HepG2 (cell line): ENCODE measurements around the gene COLGALT1. TPM values are rescaled to one million over a fixed set of nuclear protein-coding genes. Genes with fewer than 3 reads are reported as not detected.
A peak's percentile ranks its signal among the peaks of the same experiment; 100 is the strongest.

Source experiments
- ATAC-seq: fragments of 200-7000 bp; cut with Tn5 transposase; 3 replicates; pipeline ENCODE4 v1.9.1; 2020; ENCODE audit warnings: mild to moderate bottlenecking, moderate library complexity
- BruUV-seq: library from RNA; stranded (reverse); fragments of 400-500 nt; replicated peaks from 2 replicates; lab custom pipeline; 2021; lab: Mats Ljungman, UMichigan
- CTCF ChIA-PET: fragments of 300-600 bp; formaldehyde crosslinking; extraction: SDS; loops from one replicate; lab custom pipeline; 2021; ENCODE audit warnings: low total read pairs, inconsistent platforms, low intra/inter-chr PET ratio; lab: Yijun Ruan, JAX
- POLR2A ChIA-PET: fragments of 350-600 bp; sonication (Branson Sonifier 250); formaldehyde crosslinking; loops from one replicate; lab custom pipeline; 2020; ENCODE audit warnings: antibody characterized with exemption, inconsistent platforms; lab: Yijun Ruan, JAX
- DNase-seq: peaks from one replicate; pipeline ENCODE4 v3.0.0-alpha.2; 2015; ENCODE audit warnings: low spot score
- FAIRE-seq: peaks from 3 replicates; lab custom pipeline; 2011; peaks lifted over from hg19 to GRCh38; lab: Jason Lieb, UNC
- H2AFZ ChIP-seq: one replicate; pipeline ENCODE4 v1.6.1; 2011; ENCODE audit warnings: low read length, inconsistent platforms
- H3K27ac ChIP-seq: fragments of 300-600 bp; 3 replicates; pipeline ENCODE4 v1.8.0; 2011; ENCODE audit warnings: mixed run types, mild to moderate bottlenecking, mixed read lengths, low read length, inconsistent platforms; ENCODE audit not compliant: insufficient read depth; ENCODE audit errors: extremely low read length
- H3K27me3 ChIP-seq, 2 experiments: fragments of 200-600 bp in 1 of 2; 2 replicates in 1 of 2; 3 replicates in 1 of 2; pipeline versions ENCODE4 v1.6.0 to v1.8.0; 2011; ENCODE audit warnings: low read length in 2 of 2, mild to moderate bottlenecking in 2 of 2, moderate library complexity in 2 of 2, inconsistent platforms in 1 of 2; ENCODE audit not compliant: insufficient read depth in 2 of 2, control insufficient read depth in 1 of 2
- H3K36me3 ChIP-seq, 2 experiments: fragments of 200-600 bp in 1 of 2; replicated peaks in 1 of 2; 2 replicates in 1 of 2; 3 replicates in 1 of 2; pipeline versions ENCODE4 v1.5.1 to v1.8.0; 2011; ENCODE audit warnings: low read length in 2 of 2, inconsistent platforms in 1 of 2; ENCODE audit not compliant: insufficient read depth in 2 of 2, control insufficient read depth in 1 of 2
- H3K4me1 ChIP-seq: 2 replicates; pipeline ENCODE4 v1.5.1; 2012; ENCODE audit warnings: low read length, inconsistent platforms; ENCODE audit not compliant: insufficient read depth
- H3K4me2 ChIP-seq: 2 replicates; pipeline ENCODE4 v1.6.0; 2011; ENCODE audit warnings: low read depth, low read length, inconsistent platforms
- H3K4me3 ChIP-seq, 3 experiments: fragments of 200-600 bp in 1 of 3; sonication (generic), shearing (Covaris generic) in 1 of 3; replicated peaks in 1 of 3; 2 replicates each; pipeline ENCODE4 v1.5.1; 2011 to 2016; ENCODE audit warnings: low read length in 3 of 3, inconsistent platforms in 2 of 3, low read depth in 2 of 3, mild to moderate bottlenecking in 2 of 3, control low read depth in 1 of 3, mixed read lengths in 1 of 3; ENCODE audit not compliant: insufficient read depth in 1 of 3
- H3K79me2 ChIP-seq: one replicate; pipeline ENCODE4 v1.6.1; 2011; ENCODE audit warnings: low read length, inconsistent platforms; ENCODE audit not compliant: insufficient read depth
- H3K9ac ChIP-seq: 2 replicates; pipeline ENCODE4 v1.6.0; 2011; ENCODE audit warnings: mild to moderate bottlenecking, low read depth, low read length, inconsistent platforms; ENCODE audit not compliant: insufficient read depth
- H3K9me3 ChIP-seq: 2 replicates; pipeline ENCODE4 v1.5.1; 2012; ENCODE audit warnings: mild to moderate bottlenecking, low read length
- H4K20me1 ChIP-seq: 2 replicates; pipeline ENCODE4 v1.6.0; 2011; ENCODE audit warnings: inconsistent platforms, mild to moderate bottlenecking, low read length, moderate library complexity; ENCODE audit not compliant: insufficient read depth
- BORCS8-MEF2B ChIP-seq: sonication (generic); formaldehyde crosslinking; IDR thresholded peaks from 2 replicates; pipeline ENCODE4 v1.8.0; 2022; ENCODE audit warnings: mild to moderate bottlenecking, missing genetic modification reagents
- MIER2 ChIP-seq: IDR thresholded peaks from 2 replicates; pipeline ENCODE4 v1.6.1; 2016; ENCODE audit warnings: missing biosample characterization, missing genetic modification reagents
- MLLT10 ChIP-seq: sonication (generic); formaldehyde crosslinking; IDR thresholded peaks from 2 replicates; pipeline ENCODE4 v1.4.0; 2020; ENCODE audit warnings: missing genetic modification reagents
- RFX5 ChIP-seq: IDR thresholded peaks from 2 replicates; pipeline ENCODE4 v1.6.1; 2011; ENCODE audit warnings: low read depth, low read length, improper control_type of control experiment
- SAFB2 ChIP-seq: sonication (generic); formaldehyde crosslinking; IDR thresholded peaks from 2 replicates; pipeline ENCODE4 v1.5.1; 2020; ENCODE audit warnings: missing genetic modification reagents, low read depth, mild to moderate bottlenecking, borderline replicate concordance
- YEATS4 ChIP-seq: sonication (generic); formaldehyde crosslinking; IDR thresholded peaks from 2 replicates; pipeline ENCODE4 v1.4.0; 2020; ENCODE audit warnings: missing genetic modification reagents, borderline replicate concordance
- ZNF136 ChIP-seq: sonication (generic); formaldehyde crosslinking; IDR thresholded peaks from 2 replicates; pipeline ENCODE4 v1.8.1; 2022; ENCODE audit warnings: low read depth, mild to moderate bottlenecking, moderate library complexity, missing genetic modification reagents
- ZNF20 ChIP-seq: sonication (generic); formaldehyde crosslinking; IDR thresholded peaks from 2 replicates; pipeline ENCODE4 v1.4.0; 2020; ENCODE audit warnings: mild to moderate bottlenecking, moderate library complexity, missing genetic modification reagents
- ZNF282 ChIP-seq: fragments of 450-650 bp; IDR thresholded peaks from 2 replicates; pipeline ENCODE4 v1.6.1; 2018; ENCODE audit not compliant: partially characterized antibody
- ZNF329 ChIP-seq: sonication (generic); formaldehyde crosslinking; IDR thresholded peaks from 2 replicates; pipeline ENCODE4 v1.9.0; 2021; ENCODE audit warnings: low read depth, mild to moderate bottlenecking, missing genetic modification reagents
- WGBS: methylation state at CpG from one replicate; pipeline ENCODE4 v1.1.6; 2017; ENCODE audit warnings: low lambda C conversion rate; 5-methylcytosine and 5-hydroxymethylcytosine counted together
- in situ Hi-C: cut with HindIII; loops from 2 replicates; pipeline ENCODE4 v1.10.0; 2017; ENCODE audit warnings: low pct_unique_long_range_greater_than_20kb; ENCODE audit not compliant: extremely low pct_ligation_motif_present
- intact Hi-C: fragments of 100-400 bp; cut with micrococcal nuclease; formaldehyde crosslinking; loops from one replicate; pipeline ENCODE4 v1.10.0; 2022; ENCODE audit not compliant: unreplicated experiment
- polyA plus RNA-seq, 8 experiments: library from polyadenylated mRNA; depleted of rRNA in 3 of 8; stranded (reverse) in 7 of 8; unstranded in 1 of 8; fragments of >200 nt; fragmentation: Illumina TruSeq in 4 of 8; extraction: Trizol in 4 of 8; gene quantifications; 2 replicates each; pipeline versions ENCODE4 v1.2.1 to v1.2.3, GENCODE V29; 2011 to 2016; ENCODE audit warnings: low read depth in 4 of 8, missing spikeins in 1 of 8, mixed read lengths in 1 of 8; ENCODE audit not compliant: insufficient read depth in 1 of 8
- total RNA-seq, 5 experiments: library from RNA; depleted of rRNA; stranded (reverse); fragments of >200 nt; fragmentation: Illumina TruSeq; extraction: Trizol; gene quantifications; 2 replicates each; pipeline ENCODE4 v1.2.3, GENCODE V29; 2016; ENCODE audit warnings: low read depth in 1 of 5
- TF ChIP-seq, protein P1 (sequence below): sonication (generic); formaldehyde crosslinking; IDR thresholded peaks from 2 replicates; pipeline ENCODE4 v1.5.0; 2020; ENCODE audit warnings: mild to moderate bottlenecking, missing genetic modification reagents
- TF ChIP-seq, protein P2 (sequence below): sonication (generic); formaldehyde crosslinking; IDR thresholded peaks from 2 replicates; pipeline ENCODE4 v1.8.0; 2022; ENCODE audit warnings: mild to moderate bottlenecking, missing genetic modification reagents, borderline replicate concordance
- TF ChIP-seq, protein P3 (sequence below): IDR thresholded peaks from 2 replicates; pipeline ENCODE4 v1.6.1; 2018; ENCODE audit warnings: missing genetic modification reagents, mild to moderate bottlenecking, missing compliant biosample characterization
- TF ChIP-seq, protein P4 (sequence below): IDR thresholded peaks from 2 replicates; pipeline ENCODE4 v1.6.1; 2012; ENCODE audit warnings: low read length, improper control_type of control experiment
- TF ChIP-seq, protein P5 (sequence below): fragments of 450-650 bp; IDR thresholded peaks from 2 replicates; pipeline ENCODE4 v1.6.1; 2016

COLGALT1 gene
- total and polyA plus RNA-seq, 2 of the 13 experiments (the other 11 are each of a cell fraction or from before 2014, with no cell fraction given) = 58.0 to 211 TPM

DNA sequence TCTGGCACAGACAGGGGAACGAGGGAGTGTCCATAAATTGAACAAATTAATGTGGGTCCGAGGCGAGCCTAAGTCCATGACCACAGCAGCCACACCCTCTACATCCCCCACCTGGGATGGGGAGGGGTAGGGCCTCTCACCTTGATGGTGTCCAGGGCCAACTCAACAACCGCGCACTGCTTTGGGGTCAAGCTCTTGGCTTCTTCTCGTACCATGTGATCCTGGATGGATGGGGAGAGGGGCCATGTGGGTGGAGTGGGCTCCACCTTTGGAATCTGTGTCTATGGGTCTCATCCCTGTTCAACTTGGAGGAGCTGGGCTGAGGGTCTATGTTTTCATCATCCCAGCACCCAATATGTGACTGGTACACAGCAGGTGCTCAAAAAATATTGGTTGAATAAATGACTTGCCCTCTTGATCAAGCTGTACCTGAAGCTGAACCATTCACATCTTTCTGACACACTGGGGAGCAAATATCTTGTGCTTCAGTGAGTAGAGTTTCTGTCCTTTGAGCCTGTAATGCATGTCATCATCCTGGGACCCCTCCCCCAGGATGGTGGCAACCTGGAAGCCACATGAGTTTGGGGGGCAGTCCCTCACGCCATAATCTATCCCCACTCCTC is 62.9 kb downstream of the COLGALT1 start:
- H2AFZ ChIP-seq = no peak overlapping the region
- ATAC-seq (no peak), FAIRE-seq (no peak), DNase-seq (no peak)
- no peaks in the 10 kb centered on the region for H3K36me3 ChIP-seq
- no peak overlapping the region for H3K4me2 ChIP-seq
- no TSS peak for BruUV-seq
- no peaks in the 10 kb centered on the region; a peak in 1 of 5 replicates for H3K27me3 ChIP-seq
- POLR2A ChIA-PET = no interaction called here
- CTCF ChIA-PET = no interaction called here
- H3K27ac ChIP-seq = no peak overlapping the region
- no peak overlapping the region for H3K4me3 ChIP-seq
- no peaks in the 10 kb centered on the region for H3K79me2 ChIP-seq
- H4K20me1 ChIP-seq = no peaks in the 10 kb centered on the region
- WGBS = 38% methylated on average over 6 of the region's 7 CpGs
- intact Hi-C loops (no loop called here), in situ Hi-C loops (no loop called here)
- no peak overlapping the region for H3K9ac ChIP-seq
- H3K4me1 ChIP-seq = peaks cover 18% of the 10 kb centered on the region
- no peaks in the 10 kb centered on the region for H3K9me3 ChIP-seq
- TF ChIP-seq, protein P1, sequence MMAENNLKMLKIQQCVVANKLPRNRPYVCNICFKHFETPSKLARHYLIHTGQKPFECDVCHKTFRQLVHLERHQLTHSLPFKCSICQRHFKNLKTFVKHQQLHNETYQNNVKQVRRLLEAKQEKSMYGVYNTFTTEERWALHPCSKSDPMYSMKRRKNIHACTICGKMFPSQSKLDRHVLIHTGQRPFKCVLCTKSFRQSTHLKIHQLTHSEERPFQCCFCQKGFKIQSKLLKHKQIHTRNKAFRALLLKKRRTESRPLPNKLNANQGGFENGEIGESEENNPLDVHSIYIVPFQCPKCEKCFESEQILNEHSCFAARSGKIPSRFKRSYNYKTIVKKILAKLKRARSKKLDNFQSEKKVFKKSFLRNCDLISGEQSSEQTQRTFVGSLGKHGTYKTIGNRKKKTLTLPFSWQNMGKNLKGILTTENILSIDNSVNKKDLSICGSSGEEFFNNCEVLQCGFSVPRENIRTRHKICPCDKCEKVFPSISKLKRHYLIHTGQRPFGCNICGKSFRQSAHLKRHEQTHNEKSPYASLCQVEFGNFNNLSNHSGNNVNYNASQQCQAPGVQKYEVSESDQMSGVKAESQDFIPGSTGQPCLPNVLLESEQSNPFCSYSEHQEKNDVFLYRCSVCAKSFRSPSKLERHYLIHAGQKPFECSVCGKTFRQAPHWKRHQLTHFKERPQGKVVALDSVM (CRISPR knock-in tag) = no peak
- TF ChIP-seq, protein P2, sequence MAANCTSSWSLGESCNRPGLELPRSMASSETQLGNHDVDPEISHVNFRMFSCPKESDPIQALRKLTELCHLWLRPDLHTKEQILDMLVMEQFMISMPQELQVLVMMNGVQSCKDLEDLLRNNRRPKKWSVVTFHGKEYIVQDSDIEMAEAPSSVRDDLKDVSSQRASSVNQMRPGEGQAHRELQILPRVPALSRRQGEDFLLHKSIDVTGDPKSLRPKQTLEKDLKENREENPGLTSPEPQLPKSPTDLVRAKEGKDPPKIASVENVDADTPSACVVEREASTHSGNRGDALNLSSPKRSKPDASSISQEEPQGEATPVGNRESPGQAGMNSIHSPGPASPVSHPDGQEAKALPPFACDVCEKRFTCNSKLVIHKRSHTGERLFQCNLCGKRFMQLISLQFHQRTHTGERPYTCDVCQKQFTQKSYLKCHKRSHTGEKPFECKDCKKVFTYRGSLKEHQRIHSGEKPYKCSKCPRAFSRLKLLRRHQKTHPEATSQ = no peak
- TF ChIP-seq SAFB2 (CRISPR knock-in tag) (no peak), YEATS4 (CRISPR knock-in tag) (no peak), ZNF20 (CRISPR knock-in tag) (no peak), ZNF136 (CRISPR knock-in tag) (no peak), MLLT10 (CRISPR knock-in tag) (no peak), RFX5 (no peak), ZNF329 (CRISPR knock-in tag) (peak; percentile 95), MIER2 (CRISPR knock-in tag) (no peak), BORCS8-MEF2B (no peak), ZNF282 (no peak)
- TF ChIP-seq, protein P3, sequence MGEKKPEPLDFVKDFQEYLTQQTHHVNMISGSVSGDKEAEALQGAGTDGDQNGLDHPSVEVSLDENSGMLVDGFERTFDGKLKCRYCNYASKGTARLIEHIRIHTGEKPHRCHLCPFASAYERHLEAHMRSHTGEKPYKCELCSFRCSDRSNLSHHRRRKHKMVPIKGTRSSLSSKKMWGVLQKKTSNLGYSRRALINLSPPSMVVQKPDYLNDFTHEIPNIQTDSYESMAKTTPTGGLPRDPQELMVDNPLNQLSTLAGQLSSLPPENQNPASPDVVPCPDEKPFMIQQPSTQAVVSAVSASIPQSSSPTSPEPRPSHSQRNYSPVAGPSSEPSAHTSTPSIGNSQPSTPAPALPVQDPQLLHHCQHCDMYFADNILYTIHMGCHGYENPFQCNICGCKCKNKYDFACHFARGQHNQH (CRISPR knock-in tag) = no peak
- TF ChIP-seq, protein P4, sequence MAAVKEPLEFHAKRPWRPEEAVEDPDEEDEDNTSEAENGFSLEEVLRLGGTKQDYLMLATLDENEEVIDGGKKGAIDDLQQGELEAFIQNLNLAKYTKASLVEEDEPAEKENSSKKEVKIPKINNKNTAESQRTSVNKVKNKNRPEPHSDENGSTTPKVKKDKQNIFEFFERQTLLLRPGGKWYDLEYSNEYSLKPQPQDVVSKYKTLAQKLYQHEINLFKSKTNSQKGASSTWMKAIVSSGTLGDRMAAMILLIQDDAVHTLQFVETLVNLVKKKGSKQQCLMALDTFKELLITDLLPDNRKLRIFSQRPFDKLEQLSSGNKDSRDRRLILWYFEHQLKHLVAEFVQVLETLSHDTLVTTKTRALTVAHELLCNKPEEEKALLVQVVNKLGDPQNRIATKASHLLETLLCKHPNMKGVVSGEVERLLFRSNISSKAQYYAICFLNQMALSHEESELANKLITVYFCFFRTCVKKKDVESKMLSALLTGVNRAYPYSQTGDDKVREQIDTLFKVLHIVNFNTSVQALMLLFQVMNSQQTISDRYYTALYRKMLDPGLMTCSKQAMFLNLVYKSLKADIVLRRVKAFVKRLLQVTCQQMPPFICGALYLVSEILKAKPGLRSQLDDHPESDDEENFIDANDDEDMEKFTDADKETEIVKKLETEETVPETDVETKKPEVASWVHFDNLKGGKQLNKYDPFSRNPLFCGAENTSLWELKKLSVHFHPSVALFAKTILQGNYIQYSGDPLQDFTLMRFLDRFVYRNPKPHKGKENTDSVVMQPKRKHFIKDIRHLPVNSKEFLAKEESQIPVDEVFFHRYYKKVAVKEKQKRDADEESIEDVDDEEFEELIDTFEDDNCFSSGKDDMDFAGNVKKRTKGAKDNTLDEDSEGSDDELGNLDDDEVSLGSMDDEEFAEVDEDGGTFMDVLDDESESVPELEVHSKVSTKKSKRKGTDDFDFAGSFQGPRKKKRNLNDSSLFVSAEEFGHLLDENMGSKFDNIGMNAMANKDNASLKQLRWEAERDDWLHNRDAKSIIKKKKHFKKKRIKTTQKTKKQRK = no peak
- TF ChIP-seq, protein P5, sequence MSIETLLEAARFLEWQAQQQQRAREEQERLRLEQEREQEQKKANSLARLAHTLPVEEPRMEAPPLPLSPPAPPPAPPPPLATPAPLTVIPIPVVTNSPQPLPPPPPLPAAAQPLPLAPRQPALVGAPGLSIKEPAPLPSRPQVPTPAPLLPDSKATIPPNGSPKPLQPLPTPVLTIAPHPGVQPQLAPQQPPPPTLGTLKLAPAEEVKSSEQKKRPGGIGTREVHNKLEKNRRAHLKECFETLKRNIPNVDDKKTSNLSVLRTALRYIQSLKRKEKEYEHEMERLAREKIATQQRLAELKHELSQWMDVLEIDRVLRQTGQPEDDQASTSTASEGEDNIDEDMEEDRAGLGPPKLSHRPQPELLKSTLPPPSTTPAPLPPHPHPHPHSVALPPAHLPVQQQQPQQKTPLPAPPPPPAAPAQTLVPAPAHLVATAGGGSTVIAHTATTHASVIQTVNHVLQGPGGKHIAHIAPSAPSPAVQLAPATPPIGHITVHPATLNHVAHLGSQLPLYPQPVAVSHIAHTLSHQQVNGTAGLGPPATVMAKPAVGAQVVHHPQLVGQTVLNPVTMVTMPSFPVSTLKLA = peak; percentile 93
